DOHH2 (cell line): Measurements from ENCODE around the gene KCNMA1.

Source experiments
- H3F3A ChIP-seq: fragments of 200-600 bp; sonication (generic), shearing (Covaris generic); 2 replicates; pipeline ENCODE4 v1.6.0; 2016; ENCODE audit warnings: antibody characterized with exemption, mild to moderate bottlenecking; ENCODE audit not compliant: control insufficient read depth, insufficient read depth
- H3K27ac ChIP-seq: fragments of 200-600 bp; sonication (generic); 2 replicates; pipeline ENCODE4 v1.5.1; 2014; ENCODE audit warnings: low read depth, mild to moderate bottlenecking, low read length, moderate library complexity
- H3K27me3 ChIP-seq: fragments of 200-600 bp; sonication (generic); 2 replicates; pipeline ENCODE4 v1.6.1; 2014; ENCODE audit warnings: mild to moderate bottlenecking, low read length, mixed read lengths; ENCODE audit not compliant: control insufficient read depth
- H3K36me3 ChIP-seq: fragments of 200-600 bp; sonication (generic); 2 replicates; pipeline ENCODE4 v1.6.1; 2014; ENCODE audit warnings: mild to moderate bottlenecking, low read length, moderate library complexity, mixed read lengths; ENCODE audit not compliant: control insufficient read depth
- H3K4me1 ChIP-seq: fragments of 200-600 bp; sonication (generic); 2 replicates; pipeline ENCODE4 v1.6.1; 2014; ENCODE audit warnings: mild to moderate bottlenecking, low read length, mixed read lengths; ENCODE audit not compliant: control insufficient read depth
- H3K4me2 ChIP-seq: fragments of 200-600 bp; sonication (generic); 2 replicates; pipeline ENCODE4 v1.6.0; 2014; ENCODE audit warnings: mild to moderate bottlenecking, low read length, moderate library complexity
- H3K4me3 ChIP-seq: fragments of 200-600 bp; sonication (generic); 2 replicates; pipeline ENCODE4 v1.5.1; 2014; ENCODE audit warnings: mild to moderate bottlenecking, low read length, mixed read lengths
- H3K79me2 ChIP-seq: fragments of 200-600 bp; sonication (generic); 2 replicates; pipeline ENCODE4 v1.6.1; 2014; ENCODE audit warnings: mild to moderate bottlenecking, low read length, mixed read lengths; ENCODE audit not compliant: control insufficient read depth
- H3K9me2 ChIP-seq: fragments of 200-600 bp; sonication (generic); replicated peaks from 2 replicates; pipeline ENCODE4 v1.6.1; 2014; ENCODE audit warnings: mild to moderate bottlenecking, low read length, mixed read lengths; ENCODE audit not compliant: control insufficient read depth
- H3K9me3 ChIP-seq: fragments of 200-600 bp; sonication (generic); 2 replicates; pipeline ENCODE4 v1.6.1; 2014; ENCODE audit warnings: antibody characterized with exemption, low read length, mixed read lengths; ENCODE audit not compliant: control insufficient read depth, insufficient read depth
- H4K20me1 ChIP-seq: fragments of 200-600 bp; sonication (generic); 2 replicates; pipeline ENCODE4 v1.6.0; 2014; ENCODE audit warnings: low read depth, mild to moderate bottlenecking, antibody characterized with exemption, low read length, moderate library complexity; ENCODE audit not compliant: control insufficient read depth, insufficient read depth
- EZH2phosphoT487 ChIP-seq: fragments of 200-600 bp; sonication (generic); IDR thresholded peaks from 2 replicates; pipeline ENCODE4 v1.6.1; 2017; ENCODE audit warnings: borderline replicate concordance, mild to moderate bottlenecking, antibody characterized with exemption, low read length, moderate library complexity, mixed read lengths
- TF ChIP-seq, protein P1 (sequence below): fragments of 200-600 bp; sonication (generic); IDR thresholded peaks from one replicate; pipeline ENCODE4 v1.5.1; 2014; ENCODE audit warnings: antibody characterized with exemption, mild to moderate bottlenecking, low read depth, low read length; ENCODE audit not compliant: poor library complexity, severe bottlenecking

Gene KCNMA1

DNA sequence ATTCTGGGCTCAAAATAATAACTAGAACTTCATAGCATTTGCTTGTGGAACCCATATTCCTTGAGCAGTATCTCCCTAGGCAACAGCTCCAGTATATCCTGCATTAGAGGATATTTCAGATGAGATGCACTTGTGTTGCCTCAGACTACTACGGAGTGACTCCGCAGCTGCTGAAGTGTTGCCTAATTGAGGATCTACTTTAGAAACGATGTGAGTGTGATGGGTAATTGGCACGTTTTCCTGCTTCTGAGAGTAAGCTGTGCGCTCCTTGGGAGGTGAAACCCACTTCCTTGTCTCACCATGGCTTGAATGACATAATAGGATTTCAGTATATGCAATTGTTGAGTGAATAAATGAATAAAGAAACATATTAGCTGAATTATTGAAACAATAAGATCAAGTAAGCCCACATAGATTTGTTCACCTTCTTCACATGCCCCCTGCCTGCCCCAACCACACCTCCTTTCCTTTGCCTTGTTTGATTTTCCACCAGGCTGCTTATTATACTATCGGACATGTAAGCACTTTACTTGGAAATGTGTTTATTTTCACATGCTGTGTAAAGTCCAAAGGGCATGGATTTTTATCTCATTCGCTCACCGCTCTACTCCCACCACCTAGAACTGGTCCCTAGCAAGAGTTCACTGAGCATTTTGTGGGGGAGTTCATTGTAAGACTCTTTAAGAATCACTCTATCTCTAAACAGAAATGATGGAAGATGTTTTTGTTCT, 303.8 kb downstream of the KCNMA1 start:
- Histone ChIP-seq H3K9me3 (no peaks in the 10 kb centered on the region), H3K4me3 (no peak overlapping the region), H3K27ac (no peak overlapping the region), H3K36me3 (no peaks in the 10 kb centered on the region), H3F3A (no peaks in the 10 kb centered on the region), H3K4me2 (no peak overlapping the region), H3K4me1 (no peaks in the 10 kb centered on the region), H3K9me2 (no peaks in the 10 kb centered on the region), H4K20me1 (no peaks in the 10 kb centered on the region), H3K27me3 (no peaks in the 10 kb centered on the region), H3K79me2 (no peaks in the 10 kb centered on the region)
- no peak for TF ChIP-seq EZH2phosphoT487
- TF ChIP-seq, protein P1, sequence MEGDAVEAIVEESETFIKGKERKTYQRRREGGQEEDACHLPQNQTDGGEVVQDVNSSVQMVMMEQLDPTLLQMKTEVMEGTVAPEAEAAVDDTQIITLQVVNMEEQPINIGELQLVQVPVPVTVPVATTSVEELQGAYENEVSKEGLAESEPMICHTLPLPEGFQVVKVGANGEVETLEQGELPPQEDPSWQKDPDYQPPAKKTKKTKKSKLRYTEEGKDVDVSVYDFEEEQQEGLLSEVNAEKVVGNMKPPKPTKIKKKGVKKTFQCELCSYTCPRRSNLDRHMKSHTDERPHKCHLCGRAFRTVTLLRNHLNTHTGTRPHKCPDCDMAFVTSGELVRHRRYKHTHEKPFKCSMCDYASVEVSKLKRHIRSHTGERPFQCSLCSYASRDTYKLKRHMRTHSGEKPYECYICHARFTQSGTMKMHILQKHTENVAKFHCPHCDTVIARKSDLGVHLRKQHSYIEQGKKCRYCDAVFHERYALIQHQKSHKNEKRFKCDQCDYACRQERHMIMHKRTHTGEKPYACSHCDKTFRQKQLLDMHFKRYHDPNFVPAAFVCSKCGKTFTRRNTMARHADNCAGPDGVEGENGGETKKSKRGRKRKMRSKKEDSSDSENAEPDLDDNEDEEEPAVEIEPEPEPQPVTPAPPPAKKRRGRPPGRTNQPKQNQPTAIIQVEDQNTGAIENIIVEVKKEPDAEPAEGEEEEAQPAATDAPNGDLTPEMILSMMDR = no peak

DNA sequence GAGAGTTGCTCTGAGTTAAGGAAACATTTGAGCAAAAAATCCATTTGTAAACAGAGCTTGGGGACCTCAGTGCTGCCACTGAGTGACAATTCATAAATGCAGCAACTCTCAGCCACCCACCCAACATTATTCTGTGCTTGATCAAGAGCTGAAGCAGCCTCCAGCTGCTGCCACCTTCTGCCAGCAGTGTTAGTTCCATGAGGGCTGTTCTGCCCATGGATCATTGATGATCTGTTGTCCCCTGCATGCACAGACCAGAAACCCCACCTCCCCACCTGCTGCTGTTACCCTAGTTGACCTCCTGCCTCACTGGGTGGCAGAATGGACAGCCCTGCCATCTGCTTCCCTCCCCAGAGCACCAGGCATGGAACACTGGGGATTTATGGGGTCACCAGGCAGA, 305.4 kb downstream of the KCNMA1 start:
- H3F3A ChIP-seq = no peaks in the 10 kb centered on the region
- H3K4me1 ChIP-seq = no peaks in the 10 kb centered on the region
- H3K27me3 ChIP-seq = no peaks in the 10 kb centered on the region
- TF ChIP-seq EZH2phosphoT487 = no peak
- TF ChIP-seq, protein P1 = no peak
- no peak overlapping the region for H3K4me2 ChIP-seq
- no peaks in the 10 kb centered on the region for H3K36me3 ChIP-seq
- H3K4me3 ChIP-seq = no peak overlapping the region
- no peaks in the 10 kb centered on the region for H3K79me2 ChIP-seq
- H4K20me1 ChIP-seq = no peaks in the 10 kb centered on the region
- H3K27ac ChIP-seq = no peak overlapping the region
- no peaks in the 10 kb centered on the region for H3K9me2 ChIP-seq
- H3K9me3 ChIP-seq = no peaks in the 10 kb centered on the region

DNA sequence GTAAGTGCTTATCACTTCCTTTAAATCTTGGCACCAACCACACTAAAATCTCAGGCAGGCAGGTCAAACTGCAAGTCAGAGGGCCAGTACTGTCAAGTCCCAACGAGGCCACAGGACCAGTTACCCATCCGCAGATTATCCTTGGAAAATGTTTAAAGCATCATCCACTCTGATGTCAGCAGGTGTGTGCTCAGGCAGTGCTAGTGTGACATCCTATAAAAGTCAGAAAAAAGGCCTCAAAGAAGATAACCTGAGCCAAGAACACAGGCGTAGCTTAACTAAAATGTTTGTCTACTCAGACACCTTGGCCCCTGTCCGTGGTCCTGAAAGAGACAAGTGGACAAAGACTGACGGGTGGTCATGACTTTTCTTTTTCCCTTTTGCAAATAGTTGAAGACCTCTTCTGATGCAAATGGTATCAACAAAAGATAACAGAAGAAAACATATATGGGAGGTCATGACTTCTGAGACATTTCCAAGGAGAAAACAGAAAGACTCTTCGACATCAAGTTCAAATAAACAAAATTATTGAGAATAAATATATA, 309.3 kb downstream of the KCNMA1 start:
- H3F3A ChIP-seq = no peaks in the 10 kb centered on the region
- no peaks in the 10 kb centered on the region for H3K4me1 ChIP-seq
- no peak for TF ChIP-seq EZH2phosphoT487
- TF ChIP-seq, protein P1 = no peak
- no peaks in the 10 kb centered on the region for H4K20me1 ChIP-seq
- no peaks in the 10 kb centered on the region for H3K9me2 ChIP-seq
- H3K79me2 ChIP-seq = no peaks in the 10 kb centered on the region
- H3K36me3 ChIP-seq = no peaks in the 10 kb centered on the region
- no peak overlapping the region for H3K4me3 ChIP-seq
- H3K4me2 ChIP-seq = no peak overlapping the region
- no peaks in the 10 kb centered on the region for H3K27me3 ChIP-seq
- H3K27ac ChIP-seq = no peak overlapping the region
- H3K9me3 ChIP-seq = no peaks in the 10 kb centered on the region
